HCT116 (cell line): ENCODE data around the gene HFM1. TPM values are rescaled to one million over a fixed set of nuclear protein-coding genes. Genes with fewer than 3 reads are reported as not detected.

ENCODE experiments used
- ATAC-seq: fragments of 200-7000 bp; cut with Tn5 transposase; 2 replicates; pipeline ENCODE4 v1.9.1; 2020; ENCODE audit warnings: mild to moderate bottlenecking, moderate library complexity
- BruUV-seq: library from RNA; stranded (reverse); fragments of 400-500 nt; replicated peaks from 2 replicates; lab custom pipeline; 2021; lab: Mats Ljungman, UMichigan
- CTCF ChIA-PET: fragments of 300-600 bp; sonication (Branson Sonifier 250); formaldehyde crosslinking; loops from one replicate; lab custom pipeline; 2021; ENCODE audit warnings: antibody characterized with exemption; lab: Charles Lee
- POLR2A ChIA-PET: fragments of 300-600, 350-600 bp; sonication (Branson Sonifier 250); formaldehyde crosslinking; loops from one replicate; lab custom pipeline; 2021; ENCODE audit warnings: antibody characterized with exemption; lab: Charles Lee
- RAD21 ChIA-PET, 2 experiments: fragments of 300-600 bp; sonication (Branson Sonifier 250); formaldehyde crosslinking; loops; one replicate each; lab custom pipeline; 2023; ENCODE audit warnings: low total read pairs in 2 of 2; ENCODE audit not compliant: uncharacterized antibody in 2 of 2, unreplicated experiment in 2 of 2, low non-redundant PET in 1 of 2; lab: Charles Lee
- DNase-seq: peaks from one replicate; pipeline ENCODE4 v3.0.0-alpha.2; 2010; ENCODE audit warnings: low read depth, low spot score
- H2AFZ ChIP-seq: fragments of 200-600 bp; shearing (Covaris generic), sonication (generic); 2 replicates; pipeline ENCODE4 v1.6.1; 2017; ENCODE audit warnings: low read depth, mixed run types, mixed read lengths, antibody characterized with exemption, low read length; ENCODE audit not compliant: poor library complexity, severe bottlenecking
- H3K27ac ChIP-seq: 2 replicates; pipeline ENCODE4 v1.5.1; 2012; ENCODE audit warnings: low read depth, low read length
- H3K27me3 ChIP-seq: fragments of 200-600 bp; sonication (generic); 2 replicates; pipeline ENCODE4 v1.6.1; 2016; ENCODE audit warnings: mixed run types, low read length, mixed read lengths; ENCODE audit not compliant: insufficient read depth
- H3K36me3 ChIP-seq, 2 experiments: fragments of 200-500 bp in 1 of 2; fragments of 200-600 bp in 1 of 2; sonication (Bioruptor generic) in 1 of 2; sonication (generic) in 1 of 2; 2 replicates each; pipeline versions ENCODE4 v1.5.1 to v1.6.1; 2014 to 2016; ENCODE audit warnings: low read length in 2 of 2, inconsistent platforms in 1 of 2, mixed read lengths in 1 of 2, mixed run types in 1 of 2; ENCODE audit not compliant: insufficient read depth in 2 of 2, control insufficient read depth in 1 of 2
- H3K4me1 ChIP-seq, 2 experiments: fragments of 200-600 bp in 1 of 2; sonication (generic) in 1 of 2; 2 replicates each; pipeline versions ENCODE4 v1.5.1 to v1.6.1; 2012 to 2017; ENCODE audit warnings: low read length in 2 of 2, inconsistent platforms in 1 of 2, mild to moderate bottlenecking in 1 of 2, mixed read lengths in 1 of 2, mixed run types in 1 of 2, moderate library complexity in 1 of 2; ENCODE audit not compliant: insufficient read depth in 2 of 2, control insufficient read depth in 1 of 2
- H3K4me2 ChIP-seq: fragments of 200-600 bp; sonication (generic); 2 replicates; pipeline ENCODE4 v1.6.1; 2017; ENCODE audit warnings: mixed run types, low read length, mixed read lengths
- H3K4me3 ChIP-seq, 2 experiments: fragments of 200-600 bp in 1 of 2; sonication (generic) in 1 of 2; replicated peaks in 1 of 2; 2 replicates each; pipeline ENCODE4 v1.5.1; 2011 to 2016; ENCODE audit warnings: low read length in 2 of 2, control low read depth in 1 of 2, low read depth in 1 of 2, mild to moderate bottlenecking in 1 of 2, mixed read lengths in 1 of 2, mixed run types in 1 of 2
- H3K79me2 ChIP-seq: fragments of 200-600 bp; sonication (generic); 2 replicates; pipeline ENCODE4 v1.6.1; 2017; ENCODE audit warnings: mild to moderate bottlenecking, mixed run types, low read length, moderate library complexity, mixed read lengths; ENCODE audit not compliant: insufficient read depth
- H3K9ac ChIP-seq: fragments of 200-600 bp; sonication (generic); 2 replicates; pipeline ENCODE4 v1.6.1; 2016; ENCODE audit warnings: low read length, mixed read lengths
- H3K9me2 ChIP-seq: fragments of 200-600 bp; sonication (generic), shearing (Covaris generic); 2 replicates; pipeline ENCODE4 v1.6.1; 2017; ENCODE audit warnings: mixed run types, mild to moderate bottlenecking, moderate library complexity; ENCODE audit not compliant: insufficient read depth
- H3K9me3 ChIP-seq, 2 experiments: fragments of 200-500 bp in 1 of 2; fragments of 200-600 bp in 1 of 2; sonication (Bioruptor generic) in 1 of 2; sonication (generic) in 1 of 2; 2 replicates each; pipeline ENCODE4 v1.6.1; 2014 to 2017; ENCODE audit warnings: low read length in 2 of 2, mixed read lengths in 2 of 2, inconsistent platforms in 1 of 2, low read depth in 1 of 2, mild to moderate bottlenecking in 1 of 2, mixed run types in 1 of 2, moderate library complexity in 1 of 2; ENCODE audit not compliant: control insufficient read depth in 1 of 2, insufficient read depth in 1 of 2
- H4K20me1 ChIP-seq: fragments of 200-600 bp; sonication (generic), shearing (Covaris generic); 2 replicates; pipeline ENCODE4 v1.6.1; 2017; ENCODE audit warnings: mixed run types, mild to moderate bottlenecking, moderate library complexity; ENCODE audit not compliant: insufficient read depth
- ATF3 ChIP-seq: IDR thresholded peaks from 2 replicates; pipeline ENCODE4 v1.6.1; 2012
- CEBPB ChIP-seq: IDR thresholded peaks from 2 replicates; pipeline ENCODE4 v1.6.1; 2012; ENCODE audit warnings: low read depth
- EGR1 ChIP-seq: IDR thresholded peaks from 2 replicates; pipeline ENCODE4 v1.6.1; 2012; ENCODE audit warnings: low read depth
- FOSL1 ChIP-seq: IDR thresholded peaks from 2 replicates; pipeline ENCODE4 v1.6.1; 2012; ENCODE audit warnings: low read depth
- MAX ChIP-seq: IDR thresholded peaks from 2 replicates; pipeline ENCODE4 v1.6.1; 2012
- POLR2AphosphoS5 ChIP-seq: IDR thresholded peaks from 2 replicates; pipeline ENCODE4 v1.6.1; 2011; ENCODE audit warnings: mild to moderate bottlenecking, low read depth, low read length, moderate library complexity
- RAD21 ChIP-seq: IDR thresholded peaks from 2 replicates; pipeline ENCODE4 v1.6.1; 2012; ENCODE audit warnings: low read depth, mild to moderate bottlenecking
- SIN3A ChIP-seq: IDR thresholded peaks from 2 replicates; pipeline ENCODE4 v1.6.1; 2012; ENCODE audit warnings: low read depth
- SP1 ChIP-seq: IDR thresholded peaks from 2 replicates; pipeline ENCODE4 v1.6.1; 2012; ENCODE audit warnings: low read depth
- SRF ChIP-seq: IDR thresholded peaks from 2 replicates; pipeline ENCODE4 v1.6.1; 2012; ENCODE audit warnings: low read depth
- TCF7L2 ChIP-seq: IDR thresholded peaks from 2 replicates; pipeline ENCODE4 v1.7.0; 2011; ENCODE audit warnings: borderline replicate concordance, inconsistent platforms; ENCODE audit not compliant: insufficient read depth, insufficient read length; ENCODE audit errors: extremely low read depth
- YY1 ChIP-seq: IDR thresholded peaks from 2 replicates; pipeline ENCODE4 v1.6.1; 2011; ENCODE audit warnings: low read length, low read depth, moderate library complexity, mild to moderate bottlenecking; ENCODE audit not compliant: insufficient replicate concordance; ENCODE audit errors: extremely low read depth
- ZBTB33 ChIP-seq: IDR thresholded peaks from 2 replicates; pipeline ENCODE4 v1.6.1; 2011; ENCODE audit warnings: mild to moderate bottlenecking, low read length, moderate library complexity; ENCODE audit not compliant: insufficient replicate concordance; ENCODE audit errors: extremely low read depth
- ZNF274 ChIP-seq: fragments of 200-500 bp; sonication (Bioruptor generic); IDR thresholded peaks from 2 replicates; pipeline ENCODE4 v1.6.1; 2014; ENCODE audit warnings: mild to moderate bottlenecking, low read depth, low read length, inconsistent platforms
- intact Hi-C: fragments of 100-400 bp; cut with micrococcal nuclease; formaldehyde crosslinking; loops from 2 replicates; pipeline ENCODE4 v1.10.0; 2022
- total RNA-seq: library from RNA; stranded (reverse); gene quantifications from one replicate; pipeline ENCODE4 v1.2.1, GENCODE V29; 2021; ENCODE audit not compliant: unreplicated experiment

HFM1 gene
- total RNA-seq, 1 experiment from 2014 or later = 0.07 TPM

- no peak overlapping the region for H3K27ac ChIP-seq
- no peak overlapping the region for H2AFZ ChIP-seq
- no peak overlapping the region for H3K4me2 ChIP-seq
- BruUV-seq = no TSS peak
- POLR2A ChIA-PET = interaction anchor here (1.1 kb wide), 1 partner anchor 23 kb away, joined by 3 read pairs; the partner anchor contains the start of gene HFM1
- no peaks in the 10 kb centered on the region for H4K20me1 ChIP-seq
- CTCF ChIA-PET = interaction anchor here (1.2 kb wide), 1 partner anchor 22 kb away, joined by 4 read pairs; no protein-coding TSS in a partner anchor
- H3K4me1 ChIP-seq = no peaks in the 10 kb centered on the region
- no peaks in the 10 kb centered on the region for H3K36me3 ChIP-seq
- RAD21 ChIA-PET = no interaction called here
- ATAC-seq (no peak), DNase-seq (no peak)
- H3K27me3 ChIP-seq = no peaks in the 10 kb centered on the region
- H3K9ac ChIP-seq = no peak overlapping the region
- H3K79me2 ChIP-seq = no peaks in the 10 kb centered on the region
- TF ChIP-seq TCF7L2 (no peak), SP1 (no peak), RAD21 (no peak), FOSL1 (no peak), ZBTB33 (no peak), ZNF274 (no peak), SIN3A (no peak), CEBPB (no peak), YY1 (no peak), ATF3 (no peak), SRF (no peak), EGR1 (no peak), POLR2AphosphoS5 (no peak), MAX (no peak)
- no peak overlapping the region for H3K4me3 ChIP-seq
- intact Hi-C loops = no loop called here
- no peaks in the 10 kb centered on the region for H3K9me2 ChIP-seq
- H3K9me3 ChIP-seq = no peaks in the 10 kb centered on the region
These were observed 23.7 kb upstream of the HFM1 start for GRCh38 chr1:91428182-91428798.
